OCI-LY7 (cell line): ENCODE results near the gene PPIL6. TPM values are rescaled to one million over a fixed set of nuclear protein-coding genes. Genes with fewer than 3 reads are reported as not detected.

Source experiments
- BruUV-seq: library from RNA; stranded (reverse); fragments of 400-500 nt; replicated peaks from 2 replicates; lab custom pipeline; 2021; lab: Mats Ljungman, UMichigan
- CTCF ChIA-PET: fragments of 300-600 bp; sonication (Branson Sonifier 250); formaldehyde crosslinking; loops from one replicate; lab custom pipeline; 2022; ENCODE audit warnings: antibody characterized with exemption; ENCODE audit not compliant: unreplicated experiment; lab: Charles Lee
- POLR2A ChIA-PET: fragments of 300-600 bp; sonication (Branson Sonifier 250); formaldehyde crosslinking; loops from one replicate; lab custom pipeline; 2022; ENCODE audit warnings: antibody characterized with exemption; lab: Charles Lee
- DNase-seq: peaks from one replicate; pipeline ENCODE4 v3.0.0-alpha.2; 2015; ENCODE audit warnings: low spot score
- H2AFZ ChIP-seq: fragments of 200-600 bp; sonication (generic), shearing (Covaris generic); 2 replicates; pipeline ENCODE4 v1.6.1; 2014; ENCODE audit warnings: mild to moderate bottlenecking, antibody characterized with exemption, low read length, moderate library complexity
- H3K27ac ChIP-seq: fragments of 200-600 bp; sonication (generic); 2 replicates; pipeline ENCODE4 v1.5.1; 2014; ENCODE audit warnings: mixed run types, low read depth, mild to moderate bottlenecking, moderate library complexity, low read length, inconsistent platforms; ENCODE audit not compliant: poor library complexity, severe bottlenecking
- H3K36me3 ChIP-seq: fragments of 200-600 bp; sonication (generic); 2 replicates; pipeline ENCODE4 v1.6.1; 2014; ENCODE audit warnings: mild to moderate bottlenecking, antibody characterized with exemption, low read length, moderate library complexity, mixed read lengths; ENCODE audit not compliant: insufficient read depth
- H3K4me1 ChIP-seq: fragments of 200-600 bp; sonication (generic); 2 replicates; pipeline ENCODE4 v1.5.1; 2014; ENCODE audit warnings: mild to moderate bottlenecking, low read length; ENCODE audit not compliant: insufficient read depth, poor library complexity, severe bottlenecking
- H3K4me2 ChIP-seq: fragments of 200-600 bp; sonication (generic); 2 replicates; pipeline ENCODE4 v1.6.1; 2014; ENCODE audit warnings: mild to moderate bottlenecking, low read length
- H3K4me3 ChIP-seq: fragments of 200-600 bp; sonication (generic); 2 replicates; pipeline ENCODE4 v1.5.1; 2014; ENCODE audit warnings: mild to moderate bottlenecking, low read depth, low read length; ENCODE audit not compliant: poor library complexity, severe bottlenecking
- H3K79me2 ChIP-seq: fragments of 200-600 bp; sonication (generic); 2 replicates; pipeline ENCODE4 v1.6.1; 2016; ENCODE audit warnings: low read depth, mild to moderate bottlenecking, low read length, moderate library complexity, mixed read lengths; ENCODE audit not compliant: insufficient read depth
- H3K9me2 ChIP-seq: fragments of 200-600 bp; sonication (generic); 2 replicates; pipeline ENCODE4 v1.6.1; 2016; ENCODE audit warnings: mild to moderate bottlenecking, low read length, mixed read lengths; ENCODE audit not compliant: insufficient read depth
- H3K9me3 ChIP-seq: fragments of 200-600 bp; sonication (generic); 2 replicates; pipeline ENCODE4 v1.6.1; 2014; ENCODE audit warnings: mild to moderate bottlenecking, mixed run types, low read length, mixed read lengths
- H4K20me1 ChIP-seq: fragments of 200-600 bp; sonication (generic); 2 replicates; pipeline ENCODE4 v1.6.1; 2014; ENCODE audit warnings: mild to moderate bottlenecking, antibody characterized with exemption, low read length, moderate library complexity, mixed read lengths; ENCODE audit not compliant: insufficient read depth
- CTCF ChIP-seq: fragments of 200-600 bp; sonication (generic); conservative IDR thresholded peaks from 2 replicates; pipeline ENCODE4 v1.5.1; 2014; ENCODE audit warnings: mild to moderate bottlenecking, antibody characterized with exemption, low read length, moderate library complexity, mixed read lengths
- EZH2phosphoT487 ChIP-seq: fragments of 200-600 bp; sonication (generic); IDR thresholded peaks from 2 replicates; pipeline ENCODE4 v1.6.1; 2018; ENCODE audit warnings: low read depth, borderline replicate concordance, mild to moderate bottlenecking, mixed run types, antibody characterized with exemption, low read length, moderate library complexity, mixed read lengths
- intact Hi-C: fragments of 100-400 bp; cut with micrococcal nuclease; formaldehyde crosslinking; loops from one replicate; pipeline ENCODE4 v1.10.0; 2022; ENCODE audit not compliant: unreplicated experiment
- total RNA-seq, 2 experiments: library from RNA; depleted of rRNA in 1 of 2; stranded (reverse); fragments of >200 nt in 1 of 2; shearing (Covaris generic) in 1 of 2; gene quantifications; 2 replicates each; pipeline ENCODE4 v1.2.3, GENCODE V29; 2014 to 2022

Gene PPIL6
- total RNA-seq, 2 experiments from 2014 or later, result 1.6 to 1.7 TPM

GRCh38 chr6:109421184-109421583 lies 19.2 kb downstream of the PPIL6 start:
- Histone ChIP-seq H3K4me2 (no peak overlapping the region), H3K4me3 (no peak overlapping the region), H3K27ac (no peak overlapping the region), H3K4me1 (peaks cover 19% of the 10 kb centered on the region), H3K79me2 (no peaks in the 10 kb centered on the region), H4K20me1 (no peaks in the 10 kb centered on the region), H3K9me2 (no peaks in the 10 kb centered on the region), H3K36me3 (no peaks in the 10 kb centered on the region), H2AFZ (no peak overlapping the region), H3K9me3 (no peaks in the 10 kb centered on the region)
- POLR2A ChIA-PET, result interaction anchor here (1.3 kb wide), 1 partner anchor 38 kb away, joined by 3 read pairs; the partner anchor contains the start of gene CD164
- no peak for DNase-seq
- TF ChIP-seq EZH2phosphoT487 (no peak), CTCF (no peak)
- CTCF ChIA-PET, result no interaction called here
- intact Hi-C loops, result no loop called here
- BruUV-seq, result no TSS peak

- TF ChIP-seq CTCF (no peak), EZH2phosphoT487 (no peak)
- Histone ChIP-seq H3K36me3 (no peaks in the 10 kb centered on the region), H2AFZ (no peak overlapping the region), H4K20me1 (no peaks in the 10 kb centered on the region), H3K79me2 (no peaks in the 10 kb centered on the region), H3K9me3 (no peaks in the 10 kb centered on the region), H3K27ac (no peak overlapping the region), H3K4me1 (peaks cover 19% of the 10 kb centered on the region), H3K9me2 (no peaks in the 10 kb centered on the region), H3K4me2 (no peak overlapping the region), H3K4me3 (no peak overlapping the region)
- DNase-seq, result no peak
- intact Hi-C loops, result no loop called here
- CTCF ChIA-PET, result no interaction called here
- no TSS peak for BruUV-seq
- POLR2A ChIA-PET, result interaction anchor here (0.6 to 1.3 kb wide), 3 partner anchors 35 to 220 kb away, joined by 3 to 5 read pairs (median 3); partner anchors contain the start of gene CD164
Observed at GRCh38 chr6:109420751-109421150, 19.7 kb downstream of the PPIL6 start.

- H3K36me3 ChIP-seq, result no peaks in the 10 kb centered on the region
- no peaks in the 10 kb centered on the region for H3K9me3 ChIP-seq
- TF ChIP-seq EZH2phosphoT487 (no peak), CTCF (no peak)
- H4K20me1 ChIP-seq, result no peaks in the 10 kb centered on the region
- H3K27ac ChIP-seq, result no peak overlapping the region
- H3K9me2 ChIP-seq, result no peaks in the 10 kb centered on the region
- POLR2A ChIA-PET, result interaction anchor here (1.2 to 1.7 kb wide), 2 partner anchors 14 to 15 kb away, joined by 3 read pairs; no protein-coding TSS in a partner anchor
- CTCF ChIA-PET, result no interaction called here
- H3K4me2 ChIP-seq, result no peak overlapping the region
- intact Hi-C loops, result no loop called here
- DNase-seq, result no peak
- no peak overlapping the region for H3K4me3 ChIP-seq
- H2AFZ ChIP-seq, result no peak overlapping the region
- H3K4me1 ChIP-seq, result peaks cover 6% of the 10 kb centered on the region
- H3K79me2 ChIP-seq, result no peaks in the 10 kb centered on the region
- no TSS peak for BruUV-seq
Observed at GRCh38 chr6:109417646-109418045, 22.8 kb downstream of the PPIL6 start.
